GM21423 (cell line): ENCODE results near the gene SRPK3.
"Not testable (repeated sequence)": the region's sequence is repeated elsewhere in the genome, so short reads cannot be mapped to it uniquely, and the experiment has no call there.

Source experiments
- ATAC-seq: cut with Tn5 transposase; IDR thresholded peaks from one replicate; pipeline ENCODE4 v1.9.1; 2021; ENCODE audit warnings: mild to moderate bottlenecking, moderate library complexity; ENCODE audit not compliant: unreplicated experiment

The SRPK3 gene

GRCh38 chrX:153803211-153804099, 22.6 kb downstream of the SRPK3 start:
- no peak for ATAC-seq

GRCh38 chrX:153804100-153804595, 23.3 kb downstream of the SRPK3 start:
- ATAC-seq = no peak

- no peak for ATAC-seq
These were observed 23.8 kb downstream of the SRPK3 start for GRCh38 chrX:153804621-153805020.

- ATAC-seq = no peak
These were observed 24.6 kb downstream of the SRPK3 start for GRCh38 chrX:153805436-153805835.

- ATAC-seq = no peak
These were observed 26.2 kb downstream of the SRPK3 start for GRCh38 chrX:153806999-153807575.

- ATAC-seq = no peak
These were observed 27.1 kb downstream of the SRPK3 start for GRCh38 chrX:153807976-153808375.

- ATAC-seq = no peak
These were observed 31.4 kb downstream of the SRPK3 start for GRCh38 chrX:153812220-153812619.

- no peak for ATAC-seq
These were observed 32.3 kb downstream of the SRPK3 start for GRCh38 chrX:153813161-153813560.

- no peak for ATAC-seq
These were observed 33.9 kb downstream of the SRPK3 start for GRCh38 chrX:153814591-153815315.

GRCh38 chrX:153816831-153817690, 36.2 kb downstream of the SRPK3 start:
- ATAC-seq = no peak

- not testable (repeated sequence) for ATAC-seq
These were observed 37.2 kb downstream of the SRPK3 start for GRCh38 chrX:153818064-153818463.

GRCh38 chrX:153818571-153819383, 37.9 kb downstream of the SRPK3 start:
- ATAC-seq = no peak

GRCh38 chrX:153819384-153820040, 38.7 kb downstream of the SRPK3 start:
- ATAC-seq = no peak

GRCh38 chrX:153820601-153821000, 39.8 kb downstream of the SRPK3 start:
- no peak for ATAC-seq

GRCh38 chrX:153821066-153821465, 40.2 kb downstream of the SRPK3 start:
- no peak for ATAC-seq

- no peak for ATAC-seq
These were observed 43.5 kb downstream of the SRPK3 start for GRCh38 chrX:153824348-153824747.

- no peak for ATAC-seq
These were observed 44.2 kb downstream of the SRPK3 start for GRCh38 chrX:153825042-153825441.

- ATAC-seq = no peak
These were observed 46.2 kb downstream of the SRPK3 start for GRCh38 chrX:153827016-153827415.

- no peak for ATAC-seq
These were observed 47.1 kb downstream of the SRPK3 start for GRCh38 chrX:153827903-153828302.
